K562 (cell line): ENCODE measurements around the gene RAI14.
"Not testable (repeated sequence)": the region's sequence is repeated elsewhere in the genome, so short reads cannot be mapped to it uniquely, and the experiment has no call there.

Experiments used
- EZH2 ChIP-seq: IDR thresholded peaks from 2 replicates; pipeline ENCODE4 v1.6.1; 2012; ENCODE audit warnings: low read depth, mild to moderate bottlenecking, inconsistent platforms, low read length, borderline replicate concordance
- KDM4B ChIP-seq, 2 experiments: fragments of 450-650 bp in 1 of 2; sonication (generic) in 1 of 2; IDR thresholded peaks; 2 replicates each; pipeline ENCODE4 v1.6.1; 2016 to 2017; ENCODE audit warnings: borderline replicate concordance in 2 of 2, antibody characterized with exemption in 1 of 2, low read depth in 1 of 2, mild to moderate bottlenecking in 1 of 2
- KLF1 ChIP-seq: fragments of 450-650 bp; IDR thresholded peaks from 2 replicates; pipeline ENCODE4 v1.6.1; 2016; ENCODE audit warnings: missing genetic modification characterization, missing compliant biosample characterization
- MTF1 ChIP-seq: fragments of 250-450 bp; sonication (Bioruptor Pico); IDR thresholded peaks from 2 replicates; pipeline ENCODE4 v1.9.0; 2021; ENCODE audit warnings: moderate library complexity, mild to moderate bottlenecking, inconsistent platforms, borderline replicate concordance
- POLR2A ChIP-seq: fragments of 450-650 bp; conservative IDR thresholded peaks from 2 replicates; pipeline ENCODE4 v1.6.1; 2016
- POLR2AphosphoS5 ChIP-seq: IDR thresholded peaks from 2 replicates; pipeline ENCODE4 v1.6.1; 2011; ENCODE audit warnings: mild to moderate bottlenecking, low read depth, low read length, moderate library complexity; ENCODE audit not compliant: control insufficient read depth, insufficient read depth
- SMAD2 ChIP-seq: fragments of 150-350 bp; IDR thresholded peaks from 2 replicates; pipeline ENCODE4 v1.6.1; 2014; ENCODE audit warnings: low read depth, mild to moderate bottlenecking, low read length
- SMAD3 ChIP-seq: fragments of 450-650 bp; formaldehyde crosslinking; conservative IDR thresholded peaks from 2 replicates; pipeline ENCODE4 v1.4.0; 2020; ENCODE audit warnings: mild to moderate bottlenecking
- SREBF1 ChIP-seq: fragments of 150-350 bp; IDR thresholded peaks from 2 replicates; pipeline ENCODE4 v1.6.1; 2014; ENCODE audit warnings: antibody characterized with exemption, low read depth, low read length, borderline replicate concordance
- ZFP36 ChIP-seq: fragments of 150-350 bp; IDR thresholded peaks from 2 replicates; pipeline ENCODE4 v1.6.1; 2018; ENCODE audit warnings: low read length, low read depth; ENCODE audit not compliant: partially characterized antibody
- TF ChIP-seq, protein P1 (sequence below): sonication (generic); formaldehyde crosslinking; IDR thresholded peaks from 2 replicates; pipeline ENCODE4 v1.8.0; 2022; ENCODE audit warnings: missing genetic modification reagents, mild to moderate bottlenecking, borderline replicate concordance
- TF ChIP-seq, protein P2 (sequence below): sonication (generic); formaldehyde crosslinking; IDR thresholded peaks from 2 replicates; pipeline ENCODE4 v1.8.0; 2022; ENCODE audit warnings: mild to moderate bottlenecking, missing genetic modification reagents
- TF ChIP-seq, protein P3 (sequence below), 3 experiments: IDR thresholded peaks in 2 of 3; conservative IDR thresholded peaks in 1 of 3; 2 replicates each; pipeline ENCODE4 v1.5.1; 2011 to 2012; ENCODE audit warnings: low read length in 3 of 3, mild to moderate bottlenecking in 3 of 3, control low read depth in 2 of 3, improper control_type of control experiment in 1 of 3, inconsistent platforms in 1 of 3, low read depth in 1 of 3, mixed read lengths in 1 of 3, moderate library complexity in 1 of 3; ENCODE audit not compliant: insufficient read depth in 2 of 3

DNA sequence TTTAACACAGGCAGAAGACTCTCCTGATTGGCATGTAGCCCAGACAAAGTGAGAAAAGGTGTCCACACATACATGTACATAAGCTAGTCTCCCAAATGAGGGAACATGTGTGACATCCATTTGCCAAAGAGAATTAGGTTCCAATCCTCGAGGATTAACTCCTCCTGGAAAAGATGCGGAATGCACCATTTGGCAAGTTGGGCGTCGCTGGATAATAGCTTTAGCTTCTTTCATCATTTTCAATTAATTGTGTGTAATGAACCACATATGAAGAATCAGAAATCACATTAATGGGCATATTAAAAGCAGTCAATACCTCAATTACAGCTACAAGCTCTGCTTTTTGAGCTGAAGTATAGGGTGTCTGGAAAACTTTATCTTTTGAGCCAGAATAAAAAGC is 127.8 kb downstream of the RAI14 start:
- TF ChIP-seq SREBF1; SMAD2; MTF1 (CRISPR knock-in tag); EZH2; KLF1 (tag); POLR2AphosphoS5; SMAD3; ZFP36; POLR2A; KDM4B (IDR thresholded peaks at IDR 0.05; ENCODE audit: borderline replicate concordance in 2 of 2, low read depth in 1 of 2): not testable (repeated sequence)
- TF ChIP-seq, protein P1, sequence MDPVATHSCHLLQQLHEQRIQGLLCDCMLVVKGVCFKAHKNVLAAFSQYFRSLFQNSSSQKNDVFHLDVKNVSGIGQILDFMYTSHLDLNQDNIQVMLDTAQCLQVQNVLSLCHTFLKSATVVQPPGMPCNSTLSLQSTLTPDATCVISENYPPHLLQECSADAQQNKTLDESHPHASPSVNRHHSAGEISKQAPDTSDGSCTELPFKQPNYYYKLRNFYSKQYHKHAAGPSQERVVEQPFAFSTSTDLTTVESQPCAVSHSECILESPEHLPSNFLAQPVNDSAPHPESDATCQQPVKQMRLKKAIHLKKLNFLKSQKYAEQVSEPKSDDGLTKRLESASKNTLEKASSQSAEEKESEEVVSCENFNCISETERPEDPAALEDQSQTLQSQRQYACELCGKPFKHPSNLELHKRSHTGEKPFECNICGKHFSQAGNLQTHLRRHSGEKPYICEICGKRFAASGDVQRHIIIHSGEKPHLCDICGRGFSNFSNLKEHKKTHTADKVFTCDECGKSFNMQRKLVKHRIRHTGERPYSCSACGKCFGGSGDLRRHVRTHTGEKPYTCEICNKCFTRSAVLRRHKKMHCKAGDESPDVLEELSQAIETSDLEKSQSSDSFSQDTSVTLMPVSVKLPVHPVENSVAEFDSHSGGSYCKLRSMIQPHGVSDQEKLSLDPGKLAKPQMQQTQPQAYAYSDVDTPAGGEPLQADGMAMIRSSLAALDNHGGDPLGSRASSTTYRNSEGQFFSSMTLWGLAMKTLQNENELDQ: not testable (repeated sequence)
- TF ChIP-seq, protein P2, sequence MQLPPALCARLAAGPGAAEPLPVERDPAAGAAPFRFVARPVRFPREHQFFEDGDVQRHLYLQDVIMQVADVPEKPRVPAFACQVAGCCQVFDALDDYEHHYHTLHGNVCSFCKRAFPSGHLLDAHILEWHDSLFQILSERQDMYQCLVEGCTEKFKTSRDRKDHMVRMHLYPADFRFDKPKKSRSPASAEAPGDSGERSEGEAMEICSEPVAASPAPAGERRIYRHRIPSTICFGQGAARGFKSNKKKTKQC (CRISPR knock-in tag): not testable (repeated sequence)
- TF ChIP-seq, protein P3, sequence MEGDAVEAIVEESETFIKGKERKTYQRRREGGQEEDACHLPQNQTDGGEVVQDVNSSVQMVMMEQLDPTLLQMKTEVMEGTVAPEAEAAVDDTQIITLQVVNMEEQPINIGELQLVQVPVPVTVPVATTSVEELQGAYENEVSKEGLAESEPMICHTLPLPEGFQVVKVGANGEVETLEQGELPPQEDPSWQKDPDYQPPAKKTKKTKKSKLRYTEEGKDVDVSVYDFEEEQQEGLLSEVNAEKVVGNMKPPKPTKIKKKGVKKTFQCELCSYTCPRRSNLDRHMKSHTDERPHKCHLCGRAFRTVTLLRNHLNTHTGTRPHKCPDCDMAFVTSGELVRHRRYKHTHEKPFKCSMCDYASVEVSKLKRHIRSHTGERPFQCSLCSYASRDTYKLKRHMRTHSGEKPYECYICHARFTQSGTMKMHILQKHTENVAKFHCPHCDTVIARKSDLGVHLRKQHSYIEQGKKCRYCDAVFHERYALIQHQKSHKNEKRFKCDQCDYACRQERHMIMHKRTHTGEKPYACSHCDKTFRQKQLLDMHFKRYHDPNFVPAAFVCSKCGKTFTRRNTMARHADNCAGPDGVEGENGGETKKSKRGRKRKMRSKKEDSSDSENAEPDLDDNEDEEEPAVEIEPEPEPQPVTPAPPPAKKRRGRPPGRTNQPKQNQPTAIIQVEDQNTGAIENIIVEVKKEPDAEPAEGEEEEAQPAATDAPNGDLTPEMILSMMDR (IDR thresholded peaks at IDR 0.05 in 2 of 3, conservative IDR thresholded peaks at IDR 0.05 in 1 of 3; ENCODE audit: insufficient read depth in 2 of 3, low read depth in 1 of 3, low read length in 3 of 3): not testable (repeated sequence)
